NCI-H2196 treated with DMSO at 0.1 percent for 48 hours (cell line): ENCODE data around the gene SPSB2.
"Not testable (repeated sequence)": the region's sequence is repeated elsewhere in the genome, so short reads cannot be mapped to it uniquely, and the experiment has no call there.

Source experiments
- DNase-seq: peaks from one replicate; lab custom pipeline; 2025; ENCODE audit not compliant: unreplicated experiment; lab: John Stamatoyannopoulos, UW

Gene SPSB2

GRCh38 chr12:6871052-6871957 lies 1.8 kb downstream of the SPSB2 start:
- no peak for DNase-seq

- not testable (repeated sequence) for DNase-seq
Measured at GRCh38 chr12:6870304-6870703, 2.8 kb downstream of the SPSB2 start.

- peak; percentile 13 for DNase-seq
Measured at GRCh38 chr12:6869049-6870021, 3.8 kb downstream of the SPSB2 start.

- DNase-seq: no peak
Measured at GRCh38 chr12:6868211-6869048, 4.7 kb downstream of the SPSB2 start.

GRCh38 chr12:6867413-6868210 lies 5.5 kb downstream of the SPSB2 start, which contains the start of gene TPI1:
Gene TPI1, plus strand, starts transcription at chr12:6867531. Its CDS starts 36 bp downstream, at chr12:6867567.
- DNase-seq: no peak

- DNase-seq: no peak
Measured at GRCh38 chr12:6866920-6867412, 6.1 kb downstream of the SPSB2 start.

- no peak for DNase-seq
Measured at GRCh38 chr12:6866163-6866919, 6.8 kb downstream of the SPSB2 start.

- DNase-seq: not testable (repeated sequence)
Measured at GRCh38 chr12:6865307-6865706, 7.8 kb downstream of the SPSB2 start.

GRCh38 chr12:6863586-6864321 lies 9.3 kb downstream of the SPSB2 start:
- no peak for DNase-seq

GRCh38 chr12:6863033-6863432 lies 10.1 kb downstream of the SPSB2 start:
- no peak for DNase-seq

GRCh38 chr12:6861391-6861790 lies 11.7 kb downstream of the SPSB2 start:
- DNase-seq: no peak

GRCh38 chr12:6860942-6861341 lies 12.2 kb downstream of the SPSB2 start:
- DNase-seq: no peak

GRCh38 chr12:6860116-6860515 lies 13.0 kb downstream of the SPSB2 start:
- DNase-seq: no peak

GRCh38 chr12:6858799-6859198 lies 14.3 kb downstream of the SPSB2 start:
- no peak for DNase-seq

GRCh38 chr12:6855322-6855721 lies 17.8 kb downstream of the SPSB2 start:
- DNase-seq: no peak

GRCh38 chr12:6854036-6854435 lies 19.1 kb downstream of the SPSB2 start:
- no peak for DNase-seq

- no peak for DNase-seq
Measured at GRCh38 chr12:6853626-6854025, 19.5 kb downstream of the SPSB2 start.

- DNase-seq: no peak
Measured at GRCh38 chr12:6852651-6853354, 20.3 kb downstream of the SPSB2 start.
